ENCODE data around the gene GHR.

The GHR gene

DNA sequence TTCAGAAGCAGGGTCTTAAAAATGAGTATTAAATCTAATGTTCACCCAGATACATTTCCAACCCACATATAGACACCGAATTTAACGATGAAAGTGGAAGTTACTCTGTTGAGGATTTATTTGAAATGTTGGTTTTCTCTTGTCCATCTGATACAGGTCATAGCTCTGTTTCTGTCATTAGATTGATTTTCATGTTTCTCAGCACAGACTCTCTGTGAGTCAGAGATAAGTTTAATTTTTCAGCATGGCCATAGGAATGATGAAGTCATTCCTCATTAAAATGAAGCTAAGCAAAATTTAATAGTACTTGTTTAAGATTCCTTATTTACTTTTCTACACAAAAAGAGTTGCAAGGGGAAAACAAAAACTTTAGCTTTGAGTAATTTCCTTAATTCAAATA, 38.8 kb downstream of the GHR start:
- no peak for DNase-seq (ENCODE audit: low read depth)

- no peak for DNase-seq (ENCODE audit: low read depth)
These were observed 44.3 kb downstream of the GHR start for GRCh38 chr5:42467572-42467971.

DNA sequence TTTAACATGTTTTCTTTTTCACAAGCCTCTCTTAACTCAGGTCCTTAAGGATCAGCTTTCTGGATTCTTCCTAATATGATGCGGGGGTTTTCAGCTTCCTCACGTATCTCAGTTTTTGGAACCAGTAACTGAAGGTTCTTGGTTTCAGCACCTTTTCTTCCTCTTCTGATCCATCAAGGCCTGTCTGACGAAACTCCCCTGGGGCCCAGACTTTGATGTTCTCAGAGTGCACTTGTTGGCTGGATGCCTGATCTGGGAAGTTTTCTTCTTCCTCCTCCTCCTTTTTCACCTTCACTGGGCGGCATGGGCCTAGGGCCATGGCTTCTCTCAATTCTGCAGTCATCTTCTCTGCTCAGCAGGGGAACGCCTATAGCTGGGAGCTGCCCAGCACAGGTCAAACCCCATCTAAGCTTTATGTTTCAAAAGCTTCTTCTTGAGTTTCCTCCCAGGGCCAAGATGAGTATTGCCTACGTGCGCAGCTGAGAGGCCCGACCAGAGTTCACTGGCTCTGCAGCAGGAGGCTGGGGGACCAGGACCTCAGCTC, 44.8 kb downstream of the GHR start:
- DNase-seq (ENCODE audit: low read depth) = no peak

GRCh38 chr5:42483472-42484154, 60.4 kb downstream of the GHR start:
- DNase-seq (ENCODE audit: low read depth) = no peak

- no peak for DNase-seq (ENCODE audit: low read depth)
These were observed 63.8 kb downstream of the GHR start for GRCh38 chr5:42487077-42487476.

DNA sequence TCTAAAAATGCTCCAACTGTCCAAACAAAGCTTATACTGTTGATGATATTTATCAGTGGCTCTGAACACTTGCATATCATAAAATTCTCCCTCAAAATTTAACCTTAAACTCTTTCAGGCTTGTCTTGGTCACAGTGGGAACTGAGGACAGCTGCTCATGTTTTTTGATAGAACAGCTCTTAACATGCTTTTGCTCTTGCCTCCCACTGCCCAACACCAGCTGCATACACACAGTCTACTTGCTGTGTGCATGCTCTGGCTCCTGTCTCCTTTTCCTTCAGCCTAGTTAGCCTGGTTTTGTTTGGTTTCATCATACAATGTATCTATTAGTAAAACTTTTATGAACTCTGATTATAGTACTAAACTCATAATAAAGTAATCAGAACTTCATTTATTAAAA, 64.6 kb downstream of the GHR start:
- DNase-seq (ENCODE audit: low read depth) = no peak

DNA sequence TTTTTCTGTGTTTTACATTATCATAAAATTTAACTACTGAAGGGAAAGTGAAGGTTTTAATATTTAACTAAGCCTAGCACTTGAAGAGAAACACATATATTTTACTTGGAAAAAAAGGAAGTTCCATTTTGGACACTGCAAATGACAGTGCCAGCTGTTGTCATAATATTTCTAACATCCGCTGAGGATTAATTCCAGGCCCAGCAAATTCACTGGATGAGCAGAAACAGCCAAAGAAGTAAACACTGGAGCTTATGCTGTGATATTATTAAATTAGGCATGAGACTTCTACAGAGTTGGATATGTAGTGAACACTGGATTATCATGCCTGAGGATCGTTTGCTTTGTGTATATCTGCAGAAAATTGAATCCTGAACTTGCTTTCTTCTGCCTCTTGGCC, 67.6 kb downstream of the GHR start:
- DNase-seq (ENCODE audit: low read depth) = no peak

GRCh38 chr5:42491699-42492098, 68.5 kb downstream of the GHR start:
- DNase-seq (ENCODE audit: low read depth) = no peak

DNA sequence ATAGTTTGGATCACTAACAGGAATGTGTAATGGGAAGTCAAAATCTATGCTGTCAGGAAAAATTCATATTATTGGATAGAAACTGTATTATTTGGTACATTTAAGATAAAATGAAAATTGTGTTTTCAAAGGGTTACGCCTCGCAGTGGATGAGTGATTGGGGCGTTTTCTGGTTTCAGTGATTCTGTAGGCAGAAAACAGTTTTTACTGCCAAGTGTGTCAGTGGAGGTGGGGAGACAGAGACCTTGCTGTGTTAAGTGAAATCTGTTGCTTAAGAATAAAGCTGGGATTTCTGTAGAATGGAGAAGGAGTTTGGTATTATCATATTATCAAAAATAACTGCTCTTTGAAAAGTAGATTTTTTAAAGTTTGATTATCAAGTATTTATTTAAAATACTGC, 69.7 kb downstream of the GHR start:
- no peak for DNase-seq (ENCODE audit: low read depth)

GRCh38 chr5:42494414-42494813, 71.2 kb downstream of the GHR start:
- no peak for DNase-seq (ENCODE audit: low read depth)

- DNase-seq (ENCODE audit: low read depth) = no peak
These were observed 72.7 kb downstream of the GHR start for GRCh38 chr5:42495914-42496313.

- no peak for DNase-seq (ENCODE audit: low read depth)
These were observed 73.3 kb downstream of the GHR start for GRCh38 chr5:42496397-42497156.

- no peak for DNase-seq (ENCODE audit: low read depth)
These were observed 74.8 kb downstream of the GHR start for GRCh38 chr5:42498000-42498399.

DNA sequence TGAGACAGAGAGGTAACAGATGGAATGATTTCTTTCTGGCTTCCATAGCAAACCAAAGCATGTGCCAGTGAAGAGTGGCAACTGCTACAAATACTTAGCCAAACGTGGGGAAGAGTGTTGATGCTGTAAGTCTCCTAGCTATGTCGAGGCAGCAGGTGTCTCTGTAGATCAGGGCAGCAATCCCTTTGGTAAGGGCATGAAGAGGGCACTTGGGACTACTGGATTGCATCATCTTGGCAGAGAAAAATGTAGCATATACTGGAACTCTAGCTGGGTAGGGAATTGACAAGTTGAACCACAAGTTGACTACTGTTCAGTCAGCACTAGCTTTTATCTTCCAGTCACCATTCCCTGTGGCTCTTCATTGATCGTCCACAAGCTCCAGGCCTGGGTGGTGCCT, 75.8 kb downstream of the GHR start:
- no peak for DNase-seq (ENCODE audit: low read depth)

DNA sequence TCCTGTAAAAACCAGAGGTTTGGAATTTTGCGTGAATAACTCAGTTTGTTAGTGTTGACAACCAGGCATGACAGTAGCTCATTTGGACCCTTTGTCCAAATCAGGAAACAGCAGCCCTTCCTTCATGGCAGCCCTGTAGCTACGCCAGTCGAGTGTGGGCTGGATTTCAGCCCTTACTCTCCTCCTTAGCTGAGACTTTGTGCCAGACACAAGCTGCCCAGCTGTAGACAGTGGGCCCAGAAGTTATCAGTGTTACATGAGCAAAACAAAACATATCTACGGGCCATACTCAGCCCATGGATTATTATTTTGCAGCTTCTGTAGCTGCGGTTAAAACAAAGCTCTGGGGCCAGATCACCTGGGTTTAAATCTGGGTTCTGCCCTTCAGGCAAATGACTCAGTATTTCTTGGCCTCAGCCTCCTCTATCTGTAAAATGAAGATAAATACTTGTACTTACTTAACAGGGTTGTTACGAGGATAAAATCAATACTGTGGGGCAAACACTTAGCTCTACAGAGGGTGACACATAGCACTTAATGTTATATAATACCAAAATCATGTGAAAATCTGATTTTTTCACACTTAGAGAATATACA, 76.9 kb downstream of the GHR start:
- no peak for DNase-seq (ENCODE audit: low read depth)

- no peak for DNase-seq (ENCODE audit: low read depth)
These were observed 79.6 kb downstream of the GHR start for GRCh38 chr5:42502613-42503470.

DNA sequence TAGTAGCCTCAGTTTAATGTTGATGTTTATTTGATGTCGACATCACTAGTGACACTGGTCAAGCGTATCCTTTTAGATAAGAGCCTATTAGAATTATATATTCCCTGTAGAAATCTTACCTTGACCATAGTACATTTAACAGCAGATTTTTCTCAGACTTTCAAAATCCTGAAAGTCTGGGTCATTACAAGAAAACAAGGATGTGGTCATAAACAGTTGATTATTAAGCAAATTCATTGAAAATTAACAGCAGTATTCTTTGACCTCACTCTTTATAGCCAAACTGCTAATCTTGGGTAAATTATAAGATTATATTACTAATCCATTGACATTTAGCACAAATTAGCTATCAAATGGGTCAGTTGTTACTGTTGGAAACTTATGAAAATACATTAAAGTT, 83.4 kb downstream of the GHR start:
- no peak for DNase-seq (ENCODE audit: low read depth)

GRCh38 chr5:42507451-42508097, 84.3 kb downstream of the GHR start:
- no peak for DNase-seq (ENCODE audit: low read depth)

DNA sequence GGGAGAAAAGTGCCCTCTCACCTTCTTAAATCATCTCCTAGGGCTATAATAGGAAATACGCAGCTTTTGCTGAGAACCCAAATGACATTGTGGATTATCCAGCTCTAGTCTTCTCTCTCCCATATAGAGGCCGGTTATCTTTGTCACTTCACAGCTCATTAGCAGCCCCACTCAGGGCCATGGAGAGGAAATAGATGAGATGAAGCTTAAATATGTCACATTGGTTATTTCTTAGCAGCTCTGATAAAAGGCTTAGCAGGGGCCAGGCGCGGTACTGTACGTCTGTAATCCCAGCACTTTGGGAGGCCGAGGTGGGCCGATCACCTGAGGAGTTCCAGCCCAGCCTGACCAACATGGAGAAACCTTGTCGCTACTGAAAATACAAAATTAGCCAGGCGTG, 90.0 kb downstream of the GHR start:
- DNase-seq (ENCODE audit: low read depth) = no peak

GRCh38 chr5:42514754-42515153, 91.5 kb downstream of the GHR start:
- DNase-seq (ENCODE audit: low read depth) = no peak

GRCh38 chr5:42515504-42515903, 92.3 kb downstream of the GHR start:
- DNase-seq (ENCODE audit: low read depth) = no peak

Data from stimulated activated CD8-positive, alpha-beta memory T cell treated with anti-CD3 and anti-CD28 coated beads, Interleukin-4, amount 100 ng/mL, for 24 hours (primary cell).